Osteocyte (in vitro differentiated cells): ENCODE results near the gene PRAF2. TPM values are rescaled to one million over a fixed set of nuclear protein-coding genes. Genes with fewer than 3 reads are reported as not detected.

Experiments used
- DNase-seq: peaks from one replicate; pipeline ENCODE4 v3.0.0; 2021; ENCODE audit warnings: mixed read lengths; ENCODE audit not compliant: unreplicated experiment; ENCODE audit errors: extremely low spot score
- H3K27ac Mint-ChIP-seq: one replicate; pipeline ENCODE4 v1.8.0; 2021; ENCODE audit warnings: mild to moderate bottlenecking, mixed read lengths; ENCODE audit not compliant: unreplicated experiment
- H3K27me3 Mint-ChIP-seq: one replicate; pipeline ENCODE4 v1.8.0; 2021; ENCODE audit warnings: mixed read lengths; ENCODE audit not compliant: unreplicated experiment
- H3K36me3 Mint-ChIP-seq: one replicate; pipeline ENCODE4 v1.8.0; 2021; ENCODE audit warnings: mixed read lengths; ENCODE audit not compliant: unreplicated experiment
- H3K4me1 Mint-ChIP-seq: one replicate; pipeline ENCODE4 v1.8.0; 2021; ENCODE audit warnings: mixed read lengths; ENCODE audit not compliant: unreplicated experiment
- H3K4me3 Mint-ChIP-seq: one replicate; pipeline ENCODE4 v1.8.0; 2021; ENCODE audit warnings: mild to moderate bottlenecking, moderate library complexity, mixed read lengths; ENCODE audit not compliant: unreplicated experiment
- H3K9me3 Mint-ChIP-seq: one replicate; pipeline ENCODE4 v1.8.0; 2021; ENCODE audit warnings: mixed read lengths; ENCODE audit not compliant: unreplicated experiment
- total RNA-seq: library from RNA; stranded (reverse); gene quantifications from 2 replicates; pipeline ENCODE4 v1.2.1, GENCODE V29; 2021
- TF ChIP-seq, protein P1 (sequence below): fragments of 200-600 bp; sonication (generic); IDR thresholded peaks from 2 replicates; pipeline ENCODE4 v1.5.0; 2021; ENCODE audit warnings: antibody characterized with exemption, mild to moderate bottlenecking, moderate library complexity

Gene PRAF2
- total RNA-seq, 1 donor from 2014 or later = 55.3 TPM

DNA sequence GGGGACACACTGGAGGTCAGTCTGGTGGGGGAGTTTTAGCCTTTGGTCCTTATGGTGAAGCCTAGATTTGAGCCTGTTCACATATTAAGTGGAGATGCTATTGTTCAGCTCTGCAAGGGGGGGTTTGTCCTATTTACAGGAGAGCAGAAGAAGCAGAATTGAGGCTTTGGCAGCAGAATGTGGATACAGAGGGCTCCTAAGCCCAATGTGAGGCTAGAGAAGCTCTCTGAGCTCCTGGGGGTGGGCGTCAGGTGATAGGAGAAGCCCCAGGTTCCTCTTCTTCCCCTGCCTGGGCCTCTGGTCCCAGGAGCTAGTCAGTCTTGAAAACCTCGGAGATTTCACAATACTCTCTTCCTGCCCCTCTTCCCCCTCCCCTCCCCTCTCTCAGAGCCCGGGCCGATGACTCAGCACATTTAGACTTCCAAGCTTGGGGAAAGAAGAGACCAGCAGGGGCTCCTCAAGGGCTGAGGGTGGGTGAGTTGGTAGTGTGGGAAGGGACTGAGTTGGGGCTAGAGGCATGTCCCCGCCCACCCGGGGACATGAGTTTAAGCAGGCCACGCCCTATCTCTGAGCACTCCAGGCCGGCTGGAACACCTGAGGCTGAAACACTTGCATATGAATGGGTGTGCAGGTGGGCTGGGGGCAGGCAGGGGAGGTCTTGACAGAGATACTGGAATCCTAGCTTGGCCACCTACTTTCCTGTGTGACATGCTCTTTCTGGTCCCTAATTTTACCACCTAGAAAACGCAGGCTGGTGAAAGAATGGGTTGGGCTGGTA lies 34.0 kb downstream of the PRAF2 start:
- peak overlapping the region; percentile 91 for H3K4me3 Mint-ChIP-seq
- no peaks in the 10 kb centered on the region for H3K9me3 Mint-ChIP-seq
- DNase-seq = peak; percentile 88

DNA sequence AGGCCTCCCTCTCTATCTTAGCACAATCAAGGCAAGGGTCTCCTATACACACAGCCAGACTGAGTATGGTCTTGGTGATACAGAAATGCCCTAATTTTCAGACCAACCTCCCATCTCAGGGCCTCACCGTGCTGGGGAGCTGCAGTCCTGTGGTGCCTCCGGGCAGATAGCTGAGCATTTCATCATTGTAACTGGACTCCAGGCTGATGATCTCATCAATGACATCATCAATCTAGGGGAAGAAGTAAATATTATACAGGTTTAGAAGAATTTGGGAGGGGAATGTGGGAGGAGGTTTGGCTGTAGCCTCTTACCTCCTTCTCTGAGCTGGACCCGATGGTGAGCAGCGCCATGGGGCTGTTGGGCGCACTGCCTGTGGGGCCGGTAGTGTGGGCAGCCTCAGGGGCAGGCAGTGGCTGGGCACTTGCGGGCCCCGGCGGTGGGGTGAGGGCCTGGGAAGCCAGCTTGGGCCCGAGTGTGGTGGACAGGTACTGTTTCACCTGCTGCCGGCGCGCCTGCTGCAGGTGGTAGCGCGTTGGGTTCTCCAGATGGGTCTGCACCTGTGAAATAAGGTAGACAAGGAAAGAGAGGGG lies 35.8 kb downstream of the PRAF2 start:
- H3K36me3 Mint-ChIP-seq = peaks cover 34% of the 10 kb centered on the region
- no peak for DNase-seq
- TF ChIP-seq, protein P1, sequence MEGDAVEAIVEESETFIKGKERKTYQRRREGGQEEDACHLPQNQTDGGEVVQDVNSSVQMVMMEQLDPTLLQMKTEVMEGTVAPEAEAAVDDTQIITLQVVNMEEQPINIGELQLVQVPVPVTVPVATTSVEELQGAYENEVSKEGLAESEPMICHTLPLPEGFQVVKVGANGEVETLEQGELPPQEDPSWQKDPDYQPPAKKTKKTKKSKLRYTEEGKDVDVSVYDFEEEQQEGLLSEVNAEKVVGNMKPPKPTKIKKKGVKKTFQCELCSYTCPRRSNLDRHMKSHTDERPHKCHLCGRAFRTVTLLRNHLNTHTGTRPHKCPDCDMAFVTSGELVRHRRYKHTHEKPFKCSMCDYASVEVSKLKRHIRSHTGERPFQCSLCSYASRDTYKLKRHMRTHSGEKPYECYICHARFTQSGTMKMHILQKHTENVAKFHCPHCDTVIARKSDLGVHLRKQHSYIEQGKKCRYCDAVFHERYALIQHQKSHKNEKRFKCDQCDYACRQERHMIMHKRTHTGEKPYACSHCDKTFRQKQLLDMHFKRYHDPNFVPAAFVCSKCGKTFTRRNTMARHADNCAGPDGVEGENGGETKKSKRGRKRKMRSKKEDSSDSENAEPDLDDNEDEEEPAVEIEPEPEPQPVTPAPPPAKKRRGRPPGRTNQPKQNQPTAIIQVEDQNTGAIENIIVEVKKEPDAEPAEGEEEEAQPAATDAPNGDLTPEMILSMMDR = no peak
- peak overlapping the region; percentile 69 for H3K27ac Mint-ChIP-seq
- no peaks in the 10 kb centered on the region for H3K9me3 Mint-ChIP-seq
- H3K4me1 Mint-ChIP-seq = peaks cover 31% of the 10 kb centered on the region
- H3K4me3 Mint-ChIP-seq = no peak overlapping the region
- H3K27me3 Mint-ChIP-seq = no peaks in the 10 kb centered on the region

More for the DNA sequence above, 34.0 kb downstream of the PRAF2 start:
- Mint-ChIP-seq H3K27ac (peak overlapping the region; percentile 98), H3K4me1 (peaks cover 33% of the 10 kb centered on the region), H3K27me3 (no peaks in the 10 kb centered on the region), H3K36me3 (peaks cover 22% of the 10 kb centered on the region)
- TF ChIP-seq, protein P1 = no peak

DNA sequence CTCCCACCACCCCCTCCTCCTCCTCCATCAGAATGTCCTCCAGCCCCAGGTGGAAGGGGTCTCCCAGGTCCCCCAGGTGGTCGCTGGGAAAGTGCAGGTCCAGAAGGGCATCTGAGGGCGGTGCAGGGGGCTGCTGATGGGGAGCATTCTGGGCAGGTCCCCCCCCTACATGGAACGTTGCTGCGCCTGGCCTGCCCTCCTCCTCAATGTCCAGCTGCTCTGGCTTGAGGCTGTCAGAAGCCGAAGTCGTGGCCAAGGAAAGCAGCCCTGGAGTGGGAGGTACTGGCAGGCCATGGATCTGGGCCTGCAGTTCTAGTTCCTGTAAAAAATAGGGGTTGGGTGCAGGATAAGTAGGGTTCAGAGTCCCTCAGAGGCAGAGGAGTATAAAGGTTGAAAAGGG lies 43.5 kb downstream of the PRAF2 start:
- no peak overlapping the region for H3K27ac Mint-ChIP-seq
- DNase-seq = no peak
- H3K4me1 Mint-ChIP-seq = no peaks in the 10 kb centered on the region
- H3K4me3 Mint-ChIP-seq = no peak overlapping the region
- H3K9me3 Mint-ChIP-seq = no peaks in the 10 kb centered on the region
- TF ChIP-seq, protein P1 = no peak
- peaks cover 25% of the 10 kb centered on the region for H3K36me3 Mint-ChIP-seq
- no peaks in the 10 kb centered on the region for H3K27me3 Mint-ChIP-seq

DNA sequence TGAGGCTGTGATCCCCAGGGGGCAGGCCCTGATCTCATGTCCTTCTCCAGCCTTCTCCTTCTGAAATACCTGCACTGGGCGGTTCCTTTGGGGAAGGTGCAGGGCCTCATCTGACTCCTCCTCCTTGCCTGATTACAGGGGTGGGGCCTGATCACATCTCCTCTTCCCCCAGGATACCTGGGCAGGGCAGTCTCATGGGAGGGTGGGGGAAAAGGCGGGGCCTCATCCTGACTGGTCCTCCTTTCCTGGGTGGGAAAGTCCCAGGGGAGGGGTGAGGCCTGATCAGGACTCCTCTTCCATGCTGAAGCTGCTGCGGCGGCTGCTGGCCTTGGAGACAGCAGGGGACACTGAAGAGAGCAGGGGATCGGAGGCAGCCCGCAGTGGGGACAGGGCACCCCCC lies 43.9 kb downstream of the PRAF2 start:
- H3K27ac Mint-ChIP-seq = no peak overlapping the region
- H3K36me3 Mint-ChIP-seq = peaks cover 25% of the 10 kb centered on the region
- H3K9me3 Mint-ChIP-seq = no peaks in the 10 kb centered on the region
- no peak overlapping the region for H3K4me3 Mint-ChIP-seq
- H3K27me3 Mint-ChIP-seq = no peaks in the 10 kb centered on the region
- DNase-seq = no peak
- no peaks in the 10 kb centered on the region for H3K4me1 Mint-ChIP-seq
- TF ChIP-seq, protein P1 = no peak

Other genes with a start within 250 kb of the PRAF2 start
- not detected in 2 replicates for gene ERAS, start 247.5 kb downstream of the PRAF2 start, total RNA-seq
- 13.1 and 14.8 TPM in 2 replicates for gene PCSK1N, start 238.4 kb downstream of the PRAF2 start, total RNA-seq
- gene TIMM17B, start 176.2 kb downstream of the PRAF2 start, total RNA-seq = 45.6 and 50.0 TPM in 2 replicates
- 69.8 and 78.3 TPM in 2 replicates for gene PQBP1, start 176.1 kb downstream of the PRAF2 start, total RNA-seq
- 34.6 and 37.0 TPM in 2 replicates for gene SLC35A2, start 162.4 kb downstream of the PRAF2 start, total RNA-seq
- gene PIM2, start 155.0 kb downstream of the PRAF2 start, total RNA-seq = 6.4 and 7.3 TPM in 2 replicates
- 54.9 and 57.4 TPM in 2 replicates for gene OTUD5, start 116.4 kb downstream of the PRAF2 start, total RNA-seq
- 1.4 and 2.5 TPM in 2 replicates for gene KCND1, start 102.2 kb downstream of the PRAF2 start, total RNA-seq
- gene GRIPAP1, start 71.7 kb downstream of the PRAF2 start, total RNA-seq = 42.2 and 48.5 TPM in 2 replicates
- 44.7 and 51.8 TPM in 2 replicates for gene TFE3, start 30.6 kb downstream of the PRAF2 start, total RNA-seq
- 8.5 and 9.6 TPM in 2 replicates for gene CCDC120, start 15.0 kb downstream of the PRAF2 start, total RNA-seq
- gene WDR45, start 5.9 kb upstream of the PRAF2 start, total RNA-seq = 91.3 and 95.8 TPM in 2 replicates
- gene GPKOW, start 49.7 kb upstream of the PRAF2 start, total RNA-seq = 23.3 and 23.9 TPM in 2 replicates
- 1.2 and 2.3 TPM in 2 replicates for gene MAGIX, start 88.8 kb upstream of the PRAF2 start, total RNA-seq
- 97.4 and 100 TPM in 2 replicates for gene PLP2, start 97.9 kb upstream of the PRAF2 start, total RNA-seq
- 7.7 and 8.5 TPM in 2 replicates for gene PRICKLE3, start 112.4 kb upstream of the PRAF2 start, total RNA-seq
- 1.5 and 2.3 TPM in 2 replicates for gene SYP, start 126.2 kb upstream of the PRAF2 start, total RNA-seq
- not detected in 2 replicates for gene CACNA1F, start 159.3 kb upstream of the PRAF2 start, total RNA-seq
- gene CCDC22, start 161.5 kb upstream of the PRAF2 start, total RNA-seq = 14.1 and 14.3 TPM in 2 replicates
- gene FOXP3, start 190.7 kb upstream of the PRAF2 start, total RNA-seq = 0.13 TPM in 1 of 2 replicates, not detected in the other
- gene PPP1R3F, start 195.8 kb upstream of the PRAF2 start, total RNA-seq = 9.0 and 9.2 TPM in 2 replicates
- not detected in 2 replicates for gene GAGE10, start 229.6 kb upstream of the PRAF2 start, total RNA-seq
- not detected in 2 replicates for gene GAGE12J, start 248.0 kb upstream of the PRAF2 start, total RNA-seq